GM18499 (cell line): Measurements from ENCODE around the gene NTRK2.

ENCODE experiments used
- ATAC-seq: cut with Tn5 transposase; IDR thresholded peaks from one replicate; pipeline ENCODE4 v1.9.1; 2021; ENCODE audit warnings: moderate number of reproducible peaks; ENCODE audit not compliant: insufficient read depth, unreplicated experiment

The NTRK2 gene

DNA sequence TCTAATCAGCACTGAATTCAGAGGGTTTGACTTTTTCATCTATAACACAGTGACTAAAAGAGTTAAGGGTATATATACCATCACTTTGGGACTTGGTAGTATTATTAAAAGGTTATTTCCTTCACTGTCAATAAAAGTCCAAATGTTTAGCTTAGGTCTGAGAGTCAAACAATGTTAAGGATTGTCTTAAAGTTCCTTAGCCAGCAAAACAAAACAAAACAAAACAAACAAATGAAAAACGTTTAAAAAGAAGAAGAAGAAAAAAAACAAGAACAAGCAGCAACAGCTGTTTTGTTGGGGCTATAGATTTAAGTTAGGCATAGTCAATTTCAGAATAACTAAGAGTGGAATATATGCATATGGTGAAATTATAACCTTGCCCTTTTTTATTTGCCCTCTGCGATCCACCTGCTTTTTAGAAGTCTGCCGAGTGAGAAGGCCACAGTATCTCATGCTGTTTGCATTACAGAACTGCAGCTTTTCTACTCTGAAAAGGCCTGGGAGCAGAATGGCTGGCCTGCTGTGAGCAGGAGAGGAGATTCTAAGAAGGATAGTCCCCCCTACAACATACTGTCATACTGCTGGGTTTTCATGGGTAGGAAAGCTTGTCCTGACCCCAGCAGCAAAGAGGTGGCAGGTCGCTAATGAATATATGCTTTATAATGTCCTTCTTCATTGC is 141.7 kb downstream of the NTRK2 start:
- ATAC-seq: no peak

DNA sequence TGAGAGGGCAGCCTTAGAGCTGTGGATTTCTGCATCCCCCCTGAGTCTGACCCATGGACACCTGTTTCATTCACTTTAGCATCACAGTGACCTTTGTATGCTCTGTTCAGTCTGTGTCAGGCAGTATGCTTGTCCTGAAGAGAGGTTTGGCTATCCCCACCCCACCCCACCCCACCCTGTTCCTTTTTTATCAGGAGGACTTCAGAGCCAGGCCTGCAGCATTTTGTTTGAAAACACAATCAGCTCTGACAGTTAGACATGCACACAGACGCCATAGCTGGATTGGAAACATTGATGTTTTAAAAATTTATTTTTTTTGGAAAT is 142.2 kb downstream of the NTRK2 start:
- no peak for ATAC-seq

DNA sequence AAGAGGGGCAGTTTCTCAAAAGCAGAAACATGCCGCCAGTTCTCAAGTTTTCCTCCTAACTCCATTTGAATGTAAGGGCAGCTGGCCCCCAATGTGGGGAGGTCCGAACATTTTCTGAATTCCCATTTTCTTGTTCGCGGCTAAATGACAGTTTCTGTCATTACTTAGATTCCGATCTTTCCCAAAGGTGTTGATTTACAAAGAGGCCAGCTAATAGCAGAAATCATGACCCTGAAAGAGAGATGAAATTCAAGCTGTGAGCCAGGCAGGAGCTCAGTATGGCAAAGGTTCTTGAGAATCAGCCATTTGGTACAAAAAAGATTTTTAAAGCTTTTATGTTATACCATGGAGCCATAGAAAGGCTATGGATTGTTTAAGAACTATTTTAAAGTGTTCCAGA is 142.8 kb downstream of the NTRK2 start:
- no peak for ATAC-seq

DNA sequence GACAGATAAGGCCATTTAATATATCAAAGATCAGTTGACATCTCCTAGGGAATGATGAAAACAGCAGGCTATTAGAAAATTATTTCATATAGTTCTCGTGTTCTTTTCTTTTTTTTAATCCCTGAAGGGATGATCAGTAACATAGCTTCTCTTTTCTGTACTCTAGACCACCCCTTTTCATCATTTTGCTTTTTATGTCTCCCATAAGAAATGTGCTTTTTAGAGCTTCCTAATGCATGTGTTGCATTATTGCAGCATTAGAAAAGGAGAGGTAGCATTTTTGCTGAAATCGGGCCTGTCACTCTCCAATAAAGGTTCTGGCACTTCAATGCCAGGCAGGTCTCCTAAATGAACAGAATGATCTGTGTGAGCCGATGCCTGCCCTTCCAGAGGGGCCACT is 143.3 kb downstream of the NTRK2 start:
- ATAC-seq: no peak

DNA sequence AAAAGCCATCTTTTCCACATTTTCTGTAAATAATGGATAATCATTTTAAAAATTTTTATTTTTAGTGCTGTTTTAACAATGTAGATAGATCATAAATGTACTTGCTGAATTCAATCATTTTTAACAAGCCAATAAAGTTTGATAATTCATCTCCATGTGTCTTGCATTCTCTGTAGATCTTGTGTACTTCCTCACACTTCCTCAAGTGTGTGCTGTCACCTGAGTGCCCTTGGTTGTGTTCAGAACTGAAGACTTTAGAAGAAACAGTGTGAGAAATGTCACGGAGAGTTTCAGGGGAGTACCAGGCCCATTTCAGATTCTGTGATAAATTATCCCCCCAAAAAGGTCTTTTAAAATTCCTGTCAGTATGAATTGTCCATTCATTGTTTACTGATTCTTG is 146.0 kb downstream of the NTRK2 start:
- ATAC-seq: no peak

DNA sequence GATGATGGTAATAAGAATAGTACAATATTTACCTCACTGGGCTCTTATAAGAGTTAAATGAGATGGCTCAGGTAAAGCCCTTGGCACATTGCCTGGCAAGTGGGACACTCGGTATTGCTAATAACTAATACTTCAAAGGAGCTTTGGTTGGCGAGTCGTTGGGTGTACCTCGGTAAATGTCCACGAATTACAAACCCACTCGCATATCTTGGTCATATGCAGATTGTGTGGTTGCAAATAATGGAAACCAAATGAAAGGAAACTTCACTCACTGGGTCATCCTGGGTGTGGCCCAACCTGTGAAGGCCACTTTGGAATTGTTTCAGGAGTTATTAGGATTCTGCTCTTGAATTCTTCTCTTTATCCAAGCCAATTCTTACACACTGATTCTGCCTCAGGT is 147.5 kb downstream of the NTRK2 start:
- no peak for ATAC-seq

DNA sequence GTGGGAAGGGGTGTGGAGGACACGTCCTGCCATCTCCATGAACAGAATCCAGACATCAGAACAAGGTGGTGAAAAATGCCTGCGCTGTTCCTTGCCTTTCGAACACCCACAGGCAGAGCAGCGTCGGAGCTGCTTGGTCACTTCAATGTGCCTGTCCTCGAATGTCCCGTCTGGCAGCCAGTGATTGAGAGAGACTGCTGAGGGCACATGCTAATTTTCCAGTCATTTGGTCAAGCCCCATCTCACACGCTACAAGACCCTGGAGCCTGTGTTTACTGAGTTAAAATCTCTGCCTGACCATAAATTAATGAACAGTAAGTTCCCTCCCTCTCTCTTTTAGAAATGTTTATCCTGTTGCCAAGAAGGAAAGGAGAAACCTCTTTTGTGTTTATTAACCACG is 149.3 kb downstream of the NTRK2 start:
- no peak for ATAC-seq

DNA sequence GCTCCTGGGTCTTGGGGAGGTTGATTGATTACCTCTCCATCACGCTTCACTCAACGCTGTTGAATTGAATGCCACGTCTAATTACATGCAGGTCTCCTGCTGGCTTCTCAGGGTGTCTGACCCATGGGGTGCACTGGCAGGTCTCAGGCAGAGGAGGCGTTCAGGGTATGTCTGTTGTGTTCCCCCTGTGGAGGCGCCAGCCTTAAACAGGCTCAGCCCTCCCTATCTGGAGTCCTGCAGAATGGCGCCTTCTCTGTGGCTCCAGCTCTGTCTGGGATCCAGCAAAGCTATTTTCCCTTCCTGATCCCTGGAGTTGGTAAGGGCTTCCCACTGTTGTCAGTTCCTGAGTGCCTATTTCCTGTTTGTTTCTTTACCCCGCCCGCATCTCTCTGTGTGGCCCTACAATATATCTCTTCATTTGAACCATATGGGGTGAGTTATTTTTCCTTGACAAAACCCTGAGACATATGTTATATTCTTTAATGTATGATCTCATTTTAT is 150.0 kb downstream of the NTRK2 start:
- ATAC-seq: no peak

DNA sequence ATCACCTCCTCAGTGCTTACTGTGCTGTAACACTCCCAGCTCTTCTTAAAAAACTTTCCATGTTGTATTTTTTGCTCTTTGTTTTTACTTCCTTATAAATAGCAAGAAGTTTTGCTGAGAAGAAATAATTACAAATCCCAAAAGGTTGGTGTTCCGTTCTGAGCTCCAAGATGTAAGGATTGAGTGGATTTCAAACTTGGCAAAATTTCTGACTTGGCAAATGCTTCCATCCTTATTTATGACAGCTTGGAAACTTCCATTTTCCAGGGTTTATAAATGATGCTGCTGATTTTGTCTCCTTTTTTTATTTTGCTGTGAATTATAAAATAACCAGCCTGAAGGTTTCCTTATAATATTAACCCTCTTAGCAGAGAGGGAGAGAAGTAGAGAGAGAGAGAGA is 151.9 kb downstream of the NTRK2 start:
- ATAC-seq: no peak

DNA sequence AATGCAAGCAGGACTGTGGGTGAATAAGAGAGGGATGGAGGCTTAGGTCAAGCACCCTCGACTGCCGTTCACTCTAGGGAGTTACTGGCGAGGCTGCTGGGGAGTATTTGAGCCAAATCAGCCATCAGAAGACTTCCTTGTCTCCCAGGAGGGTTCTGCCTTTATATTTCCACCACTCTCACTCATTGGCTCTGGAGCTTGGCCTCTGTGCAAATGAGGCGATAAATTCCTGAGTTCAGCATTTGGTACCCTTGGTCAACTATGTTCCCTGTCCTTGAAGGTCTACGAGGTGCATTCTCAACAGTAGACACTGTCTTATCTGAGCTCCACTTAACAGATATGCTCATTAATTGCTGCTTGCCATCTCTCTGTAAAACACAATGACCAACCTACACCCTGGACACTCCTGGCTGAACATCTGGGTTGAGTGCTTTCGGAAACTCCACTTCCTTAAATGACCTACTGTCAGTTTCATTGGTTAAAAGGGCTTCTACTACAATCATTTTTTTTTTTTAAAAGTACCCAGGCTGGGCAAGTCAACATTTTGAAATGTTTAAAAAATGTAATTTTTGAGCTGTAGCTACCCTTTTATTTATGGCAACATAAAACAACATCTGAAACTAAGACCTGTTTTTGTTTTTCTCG is 153.2 kb downstream of the NTRK2 start:
- no peak for ATAC-seq

DNA sequence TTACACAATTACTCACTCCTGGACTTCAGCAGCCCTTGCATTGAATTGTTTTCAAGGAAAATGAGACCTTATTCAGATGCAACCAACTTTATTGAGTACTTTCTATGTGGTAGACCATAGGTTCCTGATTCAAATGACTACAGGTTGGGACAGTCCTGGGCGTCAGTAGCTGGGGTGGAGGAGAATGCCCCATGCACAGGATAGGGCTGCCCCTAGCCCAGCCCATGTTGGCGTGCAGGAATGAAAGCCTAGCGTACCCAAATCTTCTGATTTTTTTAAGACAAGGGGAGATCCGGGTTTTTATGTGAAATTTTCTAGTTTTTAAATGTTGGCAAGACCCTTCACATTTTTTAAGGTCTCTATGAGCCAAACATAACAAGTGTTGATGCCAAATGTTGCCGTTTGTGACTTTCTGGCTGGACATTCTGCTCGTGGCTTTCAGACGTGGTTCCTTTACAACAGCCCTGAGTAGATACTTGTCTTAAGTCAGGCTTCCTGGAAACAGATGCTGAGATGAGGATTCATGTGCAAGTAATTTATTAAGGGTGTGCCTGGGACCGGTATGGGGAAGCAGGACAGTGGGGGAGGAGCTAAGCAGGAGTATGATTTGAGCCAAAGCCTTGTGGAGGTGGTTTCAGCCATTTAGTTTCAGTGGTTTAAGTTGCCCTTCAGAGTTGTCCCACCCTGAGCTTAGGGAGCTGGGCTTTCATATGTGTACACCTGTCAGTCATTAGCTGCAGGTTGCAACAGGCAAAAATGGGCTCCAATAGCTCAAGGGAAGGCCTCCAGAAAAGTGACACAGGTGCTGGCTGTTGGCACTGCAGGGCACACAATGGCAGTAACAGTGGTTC is 154.1 kb downstream of the NTRK2 start:
- no peak for ATAC-seq

DNA sequence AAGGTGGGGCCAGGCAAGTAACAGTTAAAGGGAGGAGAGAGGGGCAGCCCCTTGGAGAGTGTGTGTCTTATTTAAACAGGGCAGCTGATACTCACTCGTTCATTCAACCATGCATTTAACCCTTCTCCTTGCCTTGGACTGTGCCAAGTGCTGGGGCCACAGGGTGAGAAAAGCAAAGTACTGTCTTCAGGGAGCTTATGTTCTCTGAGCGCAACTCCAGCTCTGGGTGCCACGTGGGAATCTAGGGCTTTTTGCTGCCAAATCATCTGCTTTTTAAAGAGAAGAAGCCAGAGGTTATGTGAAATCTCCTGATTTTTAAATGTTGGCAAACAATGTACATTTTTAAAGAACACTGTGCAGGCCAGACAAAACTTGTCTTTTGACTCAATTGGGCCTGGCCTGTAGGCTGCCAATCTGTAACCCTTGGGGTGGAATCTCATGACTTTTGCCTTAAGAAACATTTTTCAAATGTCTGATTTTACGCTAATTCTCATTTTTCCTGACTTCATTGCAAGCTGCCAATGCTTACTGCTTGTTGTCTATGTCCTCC is 157.8 kb downstream of the NTRK2 start:
- ATAC-seq: no peak

DNA sequence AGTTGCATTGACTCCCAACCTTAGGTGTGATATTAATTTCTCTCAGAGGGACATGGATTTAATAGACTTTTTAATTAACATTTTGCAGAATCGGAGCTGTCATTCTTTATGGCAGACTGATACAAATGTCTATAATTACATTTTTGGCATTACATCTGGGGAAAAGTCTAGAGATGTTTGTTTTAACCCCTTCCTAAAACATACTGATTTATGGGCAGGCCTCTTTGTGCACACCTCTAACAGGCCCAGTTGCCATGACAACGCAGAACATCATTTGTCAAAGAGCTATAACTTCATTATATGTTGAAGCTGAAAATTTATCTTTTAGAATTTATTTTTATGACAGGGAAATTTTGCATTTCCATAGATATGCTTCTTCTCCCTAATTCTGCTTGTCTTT is 158.5 kb downstream of the NTRK2 start:
- no peak for ATAC-seq

DNA sequence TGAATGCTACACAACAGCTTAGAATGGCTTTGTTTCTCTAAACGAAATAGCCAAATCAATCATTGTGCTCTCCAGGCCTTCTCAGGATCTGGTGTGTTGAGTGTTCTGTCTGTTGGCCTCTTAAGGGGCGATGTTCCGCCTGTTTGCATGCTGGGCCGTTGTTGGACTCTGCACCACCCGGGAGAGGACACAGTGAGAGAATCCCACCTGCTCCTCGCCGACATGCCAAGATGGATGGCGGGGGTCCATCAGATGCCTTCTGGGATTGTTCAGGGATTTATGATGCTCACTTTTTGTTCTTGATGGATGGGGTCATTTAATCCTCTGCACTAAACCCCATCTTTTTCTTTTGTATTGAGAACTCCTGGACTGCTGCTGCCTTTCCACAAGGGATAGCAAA is 159.9 kb downstream of the NTRK2 start:
- ATAC-seq: no peak

DNA sequence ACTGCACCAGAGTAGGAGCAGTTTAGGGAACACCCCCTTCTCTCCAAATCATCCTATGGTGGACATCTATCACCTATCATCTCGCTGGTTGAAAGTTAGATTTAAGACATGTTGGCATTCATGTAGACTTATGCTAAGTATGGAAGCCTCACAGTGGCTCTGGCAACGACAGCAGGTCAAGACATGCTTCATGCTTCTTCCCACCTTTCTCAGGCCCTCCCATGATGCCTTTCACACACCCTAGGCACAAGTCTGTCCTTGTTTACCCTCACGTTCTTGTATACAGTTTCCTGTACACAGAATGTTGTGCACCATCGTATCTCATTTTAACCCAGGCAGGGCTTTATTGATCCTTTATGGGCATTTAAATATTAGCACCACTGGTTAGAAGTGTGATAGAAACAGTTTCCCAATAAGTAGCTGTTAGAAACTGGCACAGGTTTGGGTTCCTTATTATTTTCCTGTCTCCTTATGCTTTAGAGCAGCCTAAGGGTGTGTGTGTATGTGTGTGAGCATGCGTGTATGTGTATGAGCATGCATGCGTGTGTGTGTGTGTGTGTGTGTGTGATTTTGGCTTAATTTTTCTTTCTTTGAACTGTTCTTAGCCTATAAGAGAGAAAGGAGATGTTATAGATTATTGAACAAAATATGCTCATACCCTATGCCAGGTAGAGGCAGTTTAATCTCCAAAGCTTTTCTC is 160.6 kb downstream of the NTRK2 start:
- ATAC-seq: no peak

DNA sequence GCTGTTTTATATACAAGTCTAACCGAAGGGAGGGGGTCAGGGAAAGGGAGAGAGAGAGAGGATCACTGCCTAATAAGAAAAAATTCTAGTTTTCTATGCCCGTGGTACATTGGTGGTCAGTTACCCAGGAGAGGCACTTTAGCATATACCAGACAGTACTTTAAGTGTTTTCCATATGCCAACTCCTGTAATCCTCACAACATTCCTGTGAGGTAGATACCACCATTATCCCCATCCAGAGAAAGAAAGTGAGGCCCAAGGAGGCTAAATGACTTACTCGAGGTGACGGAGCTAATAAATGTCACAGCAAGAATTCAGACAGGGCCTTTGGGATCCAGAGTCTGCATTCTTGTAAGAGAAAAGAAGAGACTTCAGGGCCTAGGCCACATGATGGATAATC is 161.8 kb downstream of the NTRK2 start:
- no peak for ATAC-seq

DNA sequence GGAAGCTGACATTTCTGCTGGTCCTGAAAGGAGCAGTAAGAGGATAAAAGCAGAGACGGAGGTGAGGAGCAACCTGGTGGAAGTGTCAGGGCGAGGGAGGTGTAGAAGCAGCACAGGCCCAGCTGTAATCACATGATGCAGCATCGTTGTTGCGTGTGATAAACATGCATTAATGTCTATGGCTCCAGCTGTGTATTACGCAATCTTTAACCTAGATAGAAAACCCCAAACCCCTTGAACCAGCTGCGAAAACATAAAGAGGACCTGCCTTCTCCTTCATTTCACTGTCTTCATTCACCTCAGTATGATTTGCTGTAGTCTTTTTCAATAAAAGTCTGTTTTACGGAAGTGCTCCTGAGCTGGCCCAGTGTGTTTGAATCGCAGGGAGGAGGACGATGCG is 162.9 kb downstream of the NTRK2 start:
- ATAC-seq: no peak

DNA sequence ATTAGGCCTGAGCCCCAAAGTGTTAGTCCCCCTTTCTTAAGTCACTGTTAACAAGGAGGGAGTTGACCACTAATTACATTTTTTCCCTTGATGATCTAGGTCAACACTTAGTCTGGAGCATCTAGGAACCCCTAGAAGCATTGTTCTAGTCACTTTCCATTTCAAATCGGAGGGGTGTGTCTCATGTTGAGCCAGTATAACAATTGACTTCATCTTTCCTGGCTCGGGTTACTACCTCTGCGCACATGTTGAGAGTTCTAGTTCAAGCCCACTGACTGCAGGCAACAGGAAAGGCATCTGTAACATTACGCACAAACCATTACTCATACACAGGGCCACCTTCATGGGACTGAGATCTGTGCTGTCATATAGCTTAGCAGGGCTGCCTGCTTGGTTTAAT is 164.9 kb downstream of the NTRK2 start:
- no peak for ATAC-seq

DNA sequence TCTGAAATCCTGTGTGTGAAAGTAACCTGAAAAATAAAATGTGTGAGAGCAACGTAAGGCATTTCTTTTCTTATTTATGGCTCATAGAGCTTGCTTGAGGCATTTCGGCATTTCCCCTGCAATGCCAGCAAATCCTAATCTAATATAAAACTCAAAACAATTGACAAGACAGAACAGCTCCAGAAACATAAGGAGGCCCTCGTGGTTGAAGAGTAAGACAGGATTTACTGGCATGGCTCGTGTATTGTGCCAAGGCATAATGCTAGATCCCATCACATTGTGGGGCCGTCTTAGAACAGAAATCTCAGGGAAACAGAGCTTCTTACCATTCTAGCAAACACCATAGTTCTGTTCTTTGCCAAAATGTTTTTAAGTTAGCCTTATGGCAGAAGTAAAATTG is 166.2 kb downstream of the NTRK2 start:
- no peak for ATAC-seq

DNA sequence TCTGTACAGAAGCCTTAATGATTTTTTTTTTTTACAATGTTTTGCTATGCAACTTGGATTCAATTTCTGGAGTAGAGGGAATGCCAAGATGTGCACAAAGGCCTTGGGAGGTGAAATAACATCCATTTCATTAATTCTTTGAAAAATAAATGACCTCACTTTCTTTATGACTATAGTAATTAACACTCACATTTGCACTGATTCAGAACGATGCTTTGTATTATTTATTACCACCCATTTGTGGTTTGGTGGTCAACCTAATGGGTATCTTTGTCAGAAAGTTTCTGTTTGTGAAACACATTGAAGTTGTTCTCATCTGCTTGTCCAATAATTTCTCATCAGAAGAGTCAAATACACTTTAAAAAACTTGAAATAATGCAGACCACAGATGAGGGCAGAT is 169.3 kb downstream of the NTRK2 start:
- no peak for ATAC-seq

DNA sequence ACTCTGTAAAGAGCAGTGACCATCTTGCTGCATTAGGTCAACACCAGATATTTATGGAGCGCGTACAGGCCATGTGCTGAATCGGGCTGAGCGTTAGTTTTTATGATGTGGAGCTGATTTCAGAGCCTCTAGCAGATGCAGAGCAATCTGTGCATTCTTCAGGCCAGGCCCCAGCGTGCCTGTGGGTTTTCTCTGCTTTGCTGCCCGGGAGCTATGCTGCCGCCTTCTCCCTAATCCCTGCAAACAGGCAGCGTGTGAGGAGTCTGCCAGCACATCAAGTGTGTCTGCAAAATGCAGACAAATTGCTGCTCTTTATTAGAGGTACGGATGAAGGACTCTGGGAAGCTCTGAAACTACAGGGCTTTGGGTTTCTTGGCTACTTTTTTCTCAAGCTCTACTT is 170.0 kb downstream of the NTRK2 start:
- ATAC-seq: no peak
